ENCODE data around the gene BIRC3. TPM values are rescaled to one million over a fixed set of nuclear protein-coding genes. Genes with fewer than 3 reads are reported as not detected.

Gene BIRC3
- total RNA-seq, 2 experiments from 2014 or later, result 27.2 to 66.9 TPM

GRCh38 chr11:102330231-102330630 lies 12.9 kb downstream of the BIRC3 start:
- H2AFZ ChIP-seq (ENCODE audit: low read length), result no peak overlapping the region
- BruUV-seq (replicated peaks), result no TSS peak
- H3K4me3 ChIP-seq (ENCODE audit: low read depth, low read length, poor library complexity, severe bottlenecking), result no peak overlapping the region
- CTCF ChIA-PET (ENCODE audit: unreplicated experiment), result no interaction called here
- no peaks in the 10 kb centered on the region for H3K9me3 ChIP-seq (ENCODE audit: low read length)
- POLR2A ChIA-PET, result no interaction called here
- TF ChIP-seq EZH2phosphoT487 (IDR thresholded peaks at IDR 0.05; ENCODE audit: borderline replicate concordance, low read depth, low read length) (no peak), CTCF (conservative IDR thresholded peaks at IDR 0.05; ENCODE audit: low read length) (no peak)
- intact Hi-C loops (cut with micrococcal nuclease; ENCODE audit: unreplicated experiment), result no loop called here
- H3K36me3 ChIP-seq (ENCODE audit: insufficient read depth, low read length), result peaks cover 95% of the 10 kb centered on the region
- H3K4me2 ChIP-seq (ENCODE audit: low read length), result no peak overlapping the region
- H3K79me2 ChIP-seq (ENCODE audit: insufficient read depth, low read depth, low read length), result peaks cover 26% of the 10 kb centered on the region; the same call in 1 of the 2 replicates
- no peaks in the 10 kb centered on the region for H4K20me1 ChIP-seq (ENCODE audit: insufficient read depth, low read length)
- no peak for DNase-seq (ENCODE audit: low spot score)
- H3K27ac ChIP-seq (ENCODE audit: low read depth, low read length, poor library complexity, severe bottlenecking), result no peak overlapping the region
- no peaks in the 10 kb centered on the region for H3K4me1 ChIP-seq (ENCODE audit: insufficient read depth, low read length, poor library complexity, severe bottlenecking)
- H3K9me2 ChIP-seq (ENCODE audit: insufficient read depth, low read length), result no peaks in the 10 kb centered on the region

- ChIA-PET POLR2A (interaction anchor here (0.7 to 1.2 kb wide), 3 partner anchors 18 to 52 kb away, joined by 3 read pairs; no protein-coding TSS in a partner anchor), CTCF (ENCODE audit: unreplicated experiment) (no interaction called here)
- TF ChIP-seq CTCF (conservative IDR thresholded peaks at IDR 0.05; ENCODE audit: low read length), result no peak
- no peak for TF ChIP-seq EZH2phosphoT487 (IDR thresholded peaks at IDR 0.05; ENCODE audit: borderline replicate concordance, low read depth, low read length)
- H2AFZ ChIP-seq (ENCODE audit: low read length), result no peak overlapping the region
- DNase-seq (ENCODE audit: low spot score), result no peak
- no peak overlapping the region for H3K4me2 ChIP-seq (ENCODE audit: low read length)
- no peak overlapping the region for H3K4me3 ChIP-seq (ENCODE audit: low read depth, low read length, poor library complexity, severe bottlenecking)
- H3K36me3 ChIP-seq (ENCODE audit: insufficient read depth, low read length), result peaks cover 96% of the 10 kb centered on the region
- no peaks in the 10 kb centered on the region for H4K20me1 ChIP-seq (ENCODE audit: insufficient read depth, low read length)
- H3K27ac ChIP-seq (ENCODE audit: low read depth, low read length, poor library complexity, severe bottlenecking), result no peak overlapping the region
- H3K4me1 ChIP-seq (ENCODE audit: insufficient read depth, low read length, poor library complexity, severe bottlenecking), result no peaks in the 10 kb centered on the region
- peaks cover 15% of the 10 kb centered on the region; the same call in 1 of the 2 replicates for H3K79me2 ChIP-seq (ENCODE audit: insufficient read depth, low read depth, low read length)
- no peaks in the 10 kb centered on the region for H3K9me3 ChIP-seq (ENCODE audit: low read length)
- intact Hi-C loops (cut with micrococcal nuclease; ENCODE audit: unreplicated experiment), result no loop called here
- no peaks in the 10 kb centered on the region for H3K9me2 ChIP-seq (ENCODE audit: insufficient read depth, low read length)
- no TSS peak for BruUV-seq (replicated peaks)
Measured at GRCh38 chr11:102331341-102331740, 14.1 kb downstream of the BIRC3 start.

- H3K79me2 ChIP-seq (ENCODE audit: insufficient read depth, low read depth, low read length), result peaks cover 9% of the 10 kb centered on the region; the same call in 1 of the 2 replicates
- BruUV-seq (replicated peaks), result no TSS peak
- H3K9me2 ChIP-seq (ENCODE audit: insufficient read depth, low read length), result no peaks in the 10 kb centered on the region
- no peak for DNase-seq (ENCODE audit: low spot score)
- ChIA-PET POLR2A (interaction anchor here (0.9 to 1.2 kb wide), 4 partner anchors 10 to 1213 kb away, joined by 3 to 5 read pairs (median 4); no protein-coding TSS in a partner anchor), CTCF (ENCODE audit: unreplicated experiment) (interaction anchor here (0.7 kb wide), 1 partner anchor 9 kb away, joined by 3 read pairs; no protein-coding TSS in a partner anchor)
- H4K20me1 ChIP-seq (ENCODE audit: insufficient read depth, low read length), result no peaks in the 10 kb centered on the region
- H3K4me2 ChIP-seq (ENCODE audit: low read length), result no peak overlapping the region
- H3K36me3 ChIP-seq (ENCODE audit: insufficient read depth, low read length), result peaks cover 95% of the 10 kb centered on the region
- H3K27ac ChIP-seq (ENCODE audit: low read depth, low read length, poor library complexity, severe bottlenecking), result no peak overlapping the region
- H2AFZ ChIP-seq (ENCODE audit: low read length), result no peak overlapping the region
- intact Hi-C loops (cut with micrococcal nuclease; ENCODE audit: unreplicated experiment), result no loop called here
- no peaks in the 10 kb centered on the region for H3K9me3 ChIP-seq (ENCODE audit: low read length)
- H3K4me1 ChIP-seq (ENCODE audit: insufficient read depth, low read length, poor library complexity, severe bottlenecking), result no peaks in the 10 kb centered on the region
- no peak overlapping the region for H3K4me3 ChIP-seq (ENCODE audit: low read depth, low read length, poor library complexity, severe bottlenecking)
- TF ChIP-seq EZH2phosphoT487 (IDR thresholded peaks at IDR 0.05; ENCODE audit: borderline replicate concordance, low read depth, low read length) (no peak), CTCF (conservative IDR thresholded peaks at IDR 0.05; ENCODE audit: low read length) (no peak)
Measured at GRCh38 chr11:102332611-102332994, 15.3 kb downstream of the BIRC3 start.
